ENCODE measurements around the gene PLXNA1. TPM values are rescaled to one million over a fixed set of nuclear protein-coding genes. Genes with fewer than 3 reads are reported as not detected.

Gene PLXNA1
- total RNA-seq, 1 donor from 2014 or later: 34.7 TPM

DNA sequence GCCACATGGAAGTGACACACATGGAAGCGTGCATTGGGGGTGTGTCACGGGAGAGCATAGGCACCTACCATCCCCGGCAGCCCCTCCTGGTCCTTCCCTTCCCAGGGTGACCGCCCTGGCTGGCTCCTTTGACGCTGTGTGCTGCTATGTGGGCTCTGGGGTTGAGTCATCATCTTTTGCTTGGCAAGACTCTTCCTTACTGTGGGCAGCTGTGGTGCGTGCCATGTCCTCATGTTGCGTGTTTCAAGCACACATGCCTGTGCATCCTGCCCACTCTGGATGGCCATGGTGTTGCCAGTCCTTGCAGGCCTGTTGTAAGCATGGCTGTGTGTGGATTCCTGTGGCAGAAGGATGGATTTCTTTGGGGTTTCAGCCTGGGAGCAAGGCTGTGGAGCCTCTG is 14.0 kb downstream of the PLXNA1 start:
- Histone ChIP-seq H3K9ac (no peak overlapping the region), H3K27me3 (no peaks in the 10 kb centered on the region), H3K27ac (no peak overlapping the region), H3K9me3 (ENCODE audit: low read depth) (no peaks in the 10 kb centered on the region), H3K79me2 (ENCODE audit: low read depth) (peaks cover 78% of the 10 kb centered on the region), H3F3A (ENCODE audit: low read depth) (no peaks in the 10 kb centered on the region), H3K36me3 (no peaks in the 10 kb centered on the region), H3K4me3 (no peak overlapping the region), H4K20me1 (ENCODE audit: low read depth) (peaks cover 100% of the 10 kb centered on the region), H2AFZ (replicated peaks) (no peak overlapping the region), H3K4me1 (peaks cover 7% of the 10 kb centered on the region), H3K4me2 (no peak overlapping the region)
- no peaks in the 10 kb centered on the region for H3K27me3 Mint-ChIP-seq (ENCODE audit: insufficient read depth, low read depth)
- H3K27ac Mint-ChIP-seq: peak overlapping the region; percentile 74
- no peak overlapping the region for H3K4me3 Mint-ChIP-seq
- TF ChIP-seq EZH2 (IDR thresholded peaks at IDR 0.05) (no peak), EZH2phosphoT487 (IDR thresholded peaks at IDR 0.05) (no peak)
- TF ChIP-seq, protein P1, sequence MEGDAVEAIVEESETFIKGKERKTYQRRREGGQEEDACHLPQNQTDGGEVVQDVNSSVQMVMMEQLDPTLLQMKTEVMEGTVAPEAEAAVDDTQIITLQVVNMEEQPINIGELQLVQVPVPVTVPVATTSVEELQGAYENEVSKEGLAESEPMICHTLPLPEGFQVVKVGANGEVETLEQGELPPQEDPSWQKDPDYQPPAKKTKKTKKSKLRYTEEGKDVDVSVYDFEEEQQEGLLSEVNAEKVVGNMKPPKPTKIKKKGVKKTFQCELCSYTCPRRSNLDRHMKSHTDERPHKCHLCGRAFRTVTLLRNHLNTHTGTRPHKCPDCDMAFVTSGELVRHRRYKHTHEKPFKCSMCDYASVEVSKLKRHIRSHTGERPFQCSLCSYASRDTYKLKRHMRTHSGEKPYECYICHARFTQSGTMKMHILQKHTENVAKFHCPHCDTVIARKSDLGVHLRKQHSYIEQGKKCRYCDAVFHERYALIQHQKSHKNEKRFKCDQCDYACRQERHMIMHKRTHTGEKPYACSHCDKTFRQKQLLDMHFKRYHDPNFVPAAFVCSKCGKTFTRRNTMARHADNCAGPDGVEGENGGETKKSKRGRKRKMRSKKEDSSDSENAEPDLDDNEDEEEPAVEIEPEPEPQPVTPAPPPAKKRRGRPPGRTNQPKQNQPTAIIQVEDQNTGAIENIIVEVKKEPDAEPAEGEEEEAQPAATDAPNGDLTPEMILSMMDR (IDR thresholded peaks at IDR 0.05): no peak
- no peak for DNase-seq (ENCODE audit: low spot score)
- H3K4me1 Mint-ChIP-seq: peaks cover 13% of the 10 kb centered on the region
- H3K36me3 Mint-ChIP-seq: peaks cover 5% of the 10 kb centered on the region
- no peaks in the 10 kb centered on the region for H3K9me3 Mint-ChIP-seq

DNA sequence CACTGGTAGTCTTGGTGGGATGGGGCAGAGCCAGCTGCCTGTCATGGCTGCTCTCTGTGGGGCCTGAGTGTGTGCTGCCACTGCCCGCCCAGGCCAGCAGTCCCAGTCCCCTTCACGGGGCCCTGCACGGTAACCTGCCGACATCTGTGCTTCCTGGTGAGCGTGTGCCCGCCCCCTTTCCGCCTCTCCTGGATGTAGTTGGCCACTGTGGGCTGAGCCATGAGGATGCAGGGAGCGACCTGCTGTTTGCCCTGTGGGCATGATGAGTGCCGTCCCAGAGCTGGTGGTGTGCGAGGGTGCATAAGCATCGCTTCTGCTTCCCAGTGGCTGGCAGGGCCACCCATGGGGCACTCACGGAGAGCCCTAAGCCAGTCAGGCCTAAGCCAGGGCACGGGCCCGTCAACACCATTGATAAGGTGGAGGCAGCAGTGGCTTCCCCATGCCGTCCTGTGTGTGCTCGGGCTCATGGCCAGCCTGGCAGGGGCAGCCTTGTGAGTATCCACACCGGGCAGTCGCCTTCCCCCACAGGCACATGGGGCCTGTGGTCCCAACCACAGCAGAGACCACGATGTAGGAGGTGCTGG is 14.6 kb downstream of the PLXNA1 start:
- peaks cover 11% of the 10 kb centered on the region for H3K4me1 ChIP-seq
- peaks cover 5% of the 10 kb centered on the region for H3K36me3 Mint-ChIP-seq
- no peak overlapping the region for H3K4me3 ChIP-seq
- no peaks in the 10 kb centered on the region for H3K9me3 ChIP-seq (ENCODE audit: low read depth)
- H3K27me3 ChIP-seq: no peaks in the 10 kb centered on the region
- peaks cover 75% of the 10 kb centered on the region for H3K79me2 ChIP-seq (ENCODE audit: low read depth)
- TF ChIP-seq, protein P1 (IDR thresholded peaks at IDR 0.05): no peak
- no peak for DNase-seq (ENCODE audit: low spot score)
- no peak overlapping the region for H3K27ac Mint-ChIP-seq
- H2AFZ ChIP-seq (replicated peaks): no peak overlapping the region
- no peaks in the 10 kb centered on the region for H3K27me3 Mint-ChIP-seq (ENCODE audit: insufficient read depth, low read depth)
- H3K4me1 Mint-ChIP-seq: peaks cover 18% of the 10 kb centered on the region
- H3K4me2 ChIP-seq: no peak overlapping the region
- H3F3A ChIP-seq (ENCODE audit: low read depth): no peaks in the 10 kb centered on the region
- no peak overlapping the region for H3K9ac ChIP-seq
- H4K20me1 ChIP-seq (ENCODE audit: low read depth): peaks cover 95% of the 10 kb centered on the region
- H3K4me3 Mint-ChIP-seq: no peak overlapping the region
- no peaks in the 10 kb centered on the region for H3K9me3 Mint-ChIP-seq
- H3K27ac ChIP-seq: no peak overlapping the region
- H3K36me3 ChIP-seq: no peaks in the 10 kb centered on the region

DNA sequence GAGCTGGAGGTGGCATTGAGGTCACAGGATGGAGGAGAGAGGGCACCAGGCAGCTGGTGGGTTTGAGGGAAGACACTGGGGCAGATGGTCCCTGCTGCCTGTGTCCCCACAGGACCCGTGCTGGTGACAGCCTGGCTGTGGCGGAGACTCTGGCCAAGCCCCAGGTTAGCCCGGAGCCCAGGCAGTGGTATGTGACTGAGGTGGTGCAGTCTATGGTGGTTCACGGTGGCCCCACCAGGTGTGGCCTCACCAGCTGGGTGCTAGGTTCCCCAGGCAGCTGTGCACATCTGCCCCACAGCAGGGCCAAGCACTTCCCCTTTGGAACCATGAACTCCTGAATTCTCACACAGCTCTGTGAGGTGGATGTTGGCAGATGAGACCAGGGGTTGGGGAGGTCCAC is 15.4 kb downstream of the PLXNA1 start:
- H3K36me3 Mint-ChIP-seq: peaks cover 5% of the 10 kb centered on the region
- Histone ChIP-seq H3K9ac (no peak overlapping the region), H3K79me2 (ENCODE audit: low read depth) (peaks cover 75% of the 10 kb centered on the region), H2AFZ (replicated peaks) (no peak overlapping the region), H3K27me3 (no peaks in the 10 kb centered on the region), H3K9me3 (ENCODE audit: low read depth) (no peaks in the 10 kb centered on the region), H3K4me3 (no peak overlapping the region), H3K4me2 (no peak overlapping the region), H3K4me1 (peaks cover 11% of the 10 kb centered on the region), H4K20me1 (ENCODE audit: low read depth) (peaks cover 87% of the 10 kb centered on the region), H3K27ac (no peak overlapping the region), H3F3A (ENCODE audit: low read depth) (no peaks in the 10 kb centered on the region), H3K36me3 (no peaks in the 10 kb centered on the region)
- H3K27ac Mint-ChIP-seq: no peak overlapping the region
- H3K9me3 Mint-ChIP-seq: no peaks in the 10 kb centered on the region
- no peak for DNase-seq (ENCODE audit: low spot score)
- H3K4me3 Mint-ChIP-seq: no peak overlapping the region
- peaks cover 21% of the 10 kb centered on the region for H3K4me1 Mint-ChIP-seq
- H3K27me3 Mint-ChIP-seq (ENCODE audit: insufficient read depth, low read depth): no peaks in the 10 kb centered on the region
- TF ChIP-seq EZH2 (IDR thresholded peaks at IDR 0.05): no peak
- TF ChIP-seq EZH2phosphoT487 (IDR thresholded peaks at IDR 0.05): no peak
- TF ChIP-seq, protein P1 (IDR thresholded peaks at IDR 0.05): no peak

All from neural progenitor cell (in vitro differentiated cells).